ENCODE results near the gene ALX3.
A peak's percentile ranks its signal among the peaks of the same experiment; 100 is the strongest.

DNA sequence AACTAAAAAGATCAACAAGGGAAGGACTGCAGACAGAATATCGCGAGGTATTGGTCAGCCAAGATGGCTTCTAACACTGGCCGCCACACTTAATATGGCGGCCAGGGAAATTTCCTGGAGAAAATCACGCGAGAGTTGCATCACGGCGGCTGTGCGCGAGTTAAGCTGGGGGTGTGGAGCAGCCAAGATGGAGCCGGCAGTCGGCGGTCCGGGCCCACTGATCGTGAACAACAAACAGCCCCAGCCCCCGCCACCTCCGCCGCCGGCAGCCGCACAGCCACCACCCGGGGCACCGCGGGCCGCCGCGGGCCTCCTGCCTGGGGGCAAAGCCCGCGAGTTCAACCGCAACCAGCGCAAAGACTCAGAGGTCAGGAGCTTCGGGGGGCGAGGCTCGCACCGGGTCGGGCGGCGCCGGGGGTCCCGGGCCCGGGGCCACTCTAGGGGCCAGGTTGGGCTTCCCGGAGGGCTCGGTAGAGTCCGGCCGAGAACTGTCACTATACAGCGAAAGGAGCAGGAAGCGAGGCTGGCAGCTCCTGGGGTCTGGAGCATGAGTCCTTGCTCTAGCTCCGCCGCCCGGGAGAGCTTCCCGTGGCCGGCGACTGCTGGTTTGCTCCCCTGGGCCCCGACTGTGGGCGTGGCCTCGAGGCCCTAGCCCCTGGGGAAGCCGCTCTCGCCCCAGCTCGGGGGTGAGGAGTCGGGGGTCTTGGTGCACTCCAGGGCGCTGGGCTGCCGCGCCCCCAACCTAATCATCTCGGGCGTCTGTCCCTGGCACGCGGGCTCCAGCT is 35.8 kb downstream of the ALX3 start, which contains the start of gene STRIP1:
- TF ChIP-seq CTCF (IDR thresholded peaks at IDR 0.05) (no peak), POLR2A (IDR thresholded peaks at IDR 0.05) (peak; percentile 52)
